HG03139 (cell line): ENCODE results near the gene ILKAP.

ENCODE experiments used
- ATAC-seq: cut with Tn5 transposase; IDR thresholded peaks from one replicate; pipeline ENCODE4 v1.9.1; 2021; ENCODE audit not compliant: unreplicated experiment

ILKAP gene, protein sequence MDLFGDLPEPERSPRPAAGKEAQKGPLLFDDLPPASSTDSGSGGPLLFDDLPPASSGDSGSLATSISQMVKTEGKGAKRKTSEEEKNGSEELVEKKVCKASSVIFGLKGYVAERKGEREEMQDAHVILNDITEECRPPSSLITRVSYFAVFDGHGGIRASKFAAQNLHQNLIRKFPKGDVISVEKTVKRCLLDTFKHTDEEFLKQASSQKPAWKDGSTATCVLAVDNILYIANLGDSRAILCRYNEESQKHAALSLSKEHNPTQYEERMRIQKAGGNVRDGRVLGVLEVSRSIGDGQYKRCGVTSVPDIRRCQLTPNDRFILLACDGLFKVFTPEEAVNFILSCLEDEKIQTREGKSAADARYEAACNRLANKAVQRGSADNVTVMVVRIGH

DNA sequence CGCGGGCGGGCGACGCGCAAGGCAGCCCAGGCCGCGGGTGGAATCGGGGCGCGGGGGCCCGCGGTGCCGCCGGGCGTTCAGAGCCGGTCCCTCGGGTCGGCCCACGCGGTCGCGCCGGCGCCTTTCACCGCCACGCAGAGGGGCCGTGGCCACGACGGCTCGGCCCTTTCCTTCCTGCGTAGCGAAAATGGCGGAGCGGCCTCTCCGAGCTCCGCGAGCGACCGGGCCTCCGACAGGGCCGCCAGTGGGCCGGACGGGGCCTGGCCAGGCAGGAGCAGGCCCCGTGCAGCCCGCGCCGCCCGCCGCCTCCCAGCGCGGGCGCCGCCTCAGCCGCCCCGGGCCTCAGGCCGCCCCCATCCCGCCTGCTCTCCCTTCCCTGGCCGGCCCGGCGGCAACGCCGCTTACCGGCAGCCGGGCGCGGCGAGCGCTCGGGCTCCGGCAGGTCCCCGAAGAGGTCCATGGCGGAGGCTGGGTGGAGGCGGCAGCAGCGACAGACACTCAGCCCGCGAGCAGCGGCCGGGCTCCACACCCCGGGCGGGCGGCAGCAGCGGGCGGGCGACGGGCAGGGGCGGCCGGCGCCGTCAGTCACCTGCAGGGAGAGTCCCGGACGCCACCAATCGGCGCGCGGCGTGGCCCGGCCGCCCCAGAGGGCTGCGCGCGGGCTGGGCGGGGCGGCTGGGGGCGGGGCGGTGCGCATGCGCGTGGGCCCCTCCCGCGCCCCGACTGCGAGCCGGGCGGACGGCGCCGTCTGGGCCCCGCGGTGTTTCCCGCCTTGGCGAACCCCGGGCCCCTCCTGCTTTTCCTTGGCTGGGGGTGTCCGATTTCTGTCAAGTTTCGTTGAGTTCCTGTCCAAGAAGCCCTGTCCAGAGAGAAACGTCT, at the start of gene ILKAP:
ILKAP (minus strand) TSS at position 602 of the 879 bp plus-strand sequence; CDS start at position 460, 142 bp downstream.
- peak; percentile 93 for ATAC-seq

DNA sequence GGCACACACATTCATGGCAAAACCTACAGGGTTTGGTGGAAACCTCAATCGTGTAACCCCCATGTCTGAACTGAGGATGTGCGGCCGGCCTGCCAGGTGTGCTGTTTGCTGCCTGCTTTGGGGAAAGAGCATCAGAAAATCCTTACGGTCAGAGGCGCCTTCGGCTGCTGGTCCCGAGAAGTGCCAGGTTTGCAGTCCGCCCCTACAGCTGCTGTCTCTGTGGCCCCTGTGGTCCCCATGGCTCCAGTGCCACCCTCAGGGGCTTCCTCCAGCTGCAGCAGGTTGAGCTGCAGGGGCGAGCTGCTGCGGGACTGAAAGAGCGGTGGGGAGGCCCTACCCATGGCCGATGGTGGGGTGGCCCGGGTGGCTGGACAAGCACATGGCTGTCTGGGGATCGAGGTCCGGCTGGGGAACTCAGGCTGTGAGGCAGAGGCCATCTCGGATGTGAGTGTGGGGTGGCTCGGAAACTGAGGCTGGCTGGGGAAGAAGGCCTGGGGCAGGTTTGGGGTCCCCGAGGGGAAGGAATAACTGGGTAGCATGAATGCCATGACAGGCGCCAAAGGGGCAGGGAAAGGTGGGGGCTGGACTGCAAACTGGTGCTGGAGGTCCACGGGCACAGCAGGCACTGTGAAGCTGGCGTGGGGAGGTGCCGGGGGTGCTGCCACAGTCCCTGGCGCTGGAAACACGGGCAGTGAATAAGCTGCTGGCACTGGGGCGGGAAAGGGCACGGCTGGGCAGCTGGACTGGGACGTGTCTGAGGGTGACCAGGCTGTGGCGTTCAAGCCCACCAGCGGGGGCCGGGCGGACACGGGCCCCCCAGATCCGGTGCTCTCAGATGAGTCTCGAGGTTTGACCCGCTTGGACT, 49.5 kb upstream of the ILKAP start:
- no peak for ATAC-seq

DNA sequence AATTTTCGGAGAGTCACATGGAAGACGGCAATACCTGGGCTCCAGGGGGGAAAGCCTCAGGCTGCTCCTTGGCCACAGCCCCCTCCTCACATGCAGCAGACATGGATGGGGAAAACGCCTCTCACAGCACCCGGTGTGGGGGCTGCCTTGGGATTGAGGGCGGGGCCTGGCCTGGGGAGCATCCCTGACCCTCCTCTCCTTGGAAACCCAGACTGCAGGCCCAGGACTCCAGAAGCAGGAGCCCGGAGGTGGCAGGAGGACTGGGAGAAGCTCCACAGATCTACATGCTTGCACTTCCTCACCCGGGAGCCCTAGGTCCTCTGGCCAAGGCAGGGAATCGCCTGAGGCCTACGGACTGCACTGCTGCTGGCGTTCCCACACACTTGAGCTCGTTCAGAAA, 48.5 kb upstream of the ILKAP start:
- ATAC-seq = no peak

DNA sequence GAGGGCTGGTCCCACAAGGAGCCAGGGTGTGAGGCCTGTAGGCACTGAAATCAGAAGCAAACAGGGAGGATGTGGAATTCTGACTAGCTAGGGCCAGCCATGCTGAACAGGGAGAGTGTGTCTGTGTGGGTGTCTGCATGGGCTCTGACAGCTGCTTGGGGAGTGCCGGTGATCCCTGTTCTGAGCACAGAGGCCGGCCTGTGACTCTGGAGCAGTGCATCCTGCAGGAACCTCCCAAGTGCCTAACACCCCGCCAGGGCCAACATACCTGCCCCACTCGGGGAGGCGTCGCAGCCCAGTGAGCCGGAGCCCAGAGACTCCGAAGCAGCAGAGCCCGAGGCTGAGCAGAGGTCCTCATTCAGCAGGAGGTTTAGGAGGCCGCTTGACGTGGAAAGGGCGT, 47.8 kb upstream of the ILKAP start:
- ATAC-seq = no peak

DNA sequence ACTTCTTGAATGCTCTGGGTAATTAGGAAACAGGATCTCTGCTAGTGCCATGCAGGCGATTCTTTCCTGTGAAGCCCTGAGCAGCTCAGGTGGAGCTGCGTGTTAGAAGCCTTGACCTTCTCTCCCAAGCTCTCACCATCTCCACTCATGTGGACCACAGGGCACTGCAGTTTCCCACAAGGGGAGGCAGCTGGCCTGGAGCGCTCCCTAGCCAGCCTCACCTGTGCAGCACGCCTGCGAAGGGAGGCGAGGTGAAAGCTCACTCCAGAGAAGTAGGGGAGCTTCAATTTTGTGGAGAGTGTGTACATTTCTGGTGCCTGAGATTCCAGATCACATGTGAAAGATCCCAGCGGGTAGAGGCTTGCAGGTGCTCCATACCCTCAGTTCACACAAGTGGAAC, 47.4 kb upstream of the ILKAP start:
- no peak for ATAC-seq

DNA sequence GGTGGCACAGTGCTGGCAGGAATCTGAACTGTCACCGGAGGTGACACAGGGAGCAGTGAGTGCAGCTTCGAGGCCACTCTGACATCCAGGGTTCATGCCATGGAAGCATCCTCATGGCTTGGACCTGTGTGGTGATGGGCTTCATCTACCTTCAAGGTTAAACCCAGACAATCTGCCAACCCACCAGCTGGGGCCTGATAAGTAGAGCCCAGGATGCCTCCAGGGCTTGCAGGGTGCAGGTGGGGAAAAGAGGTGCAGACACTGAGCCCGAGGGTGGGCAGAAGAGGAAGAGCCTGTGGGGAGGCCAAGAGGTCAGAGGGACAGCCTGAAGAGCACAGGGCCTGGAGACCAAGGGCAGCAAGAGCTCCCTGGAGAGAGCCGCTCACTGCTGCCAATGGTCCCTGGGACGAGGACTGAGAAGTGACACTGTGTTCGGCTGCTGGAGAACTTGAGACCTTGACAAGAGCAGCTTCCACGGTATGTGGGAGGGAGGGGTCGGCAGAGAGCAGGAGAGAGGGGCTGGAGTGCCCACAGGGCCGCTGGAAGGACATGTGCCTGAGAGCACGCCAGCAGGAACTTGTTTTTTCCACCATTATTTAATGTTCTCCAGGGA, 44.5 kb upstream of the ILKAP start:
- no peak for ATAC-seq

DNA sequence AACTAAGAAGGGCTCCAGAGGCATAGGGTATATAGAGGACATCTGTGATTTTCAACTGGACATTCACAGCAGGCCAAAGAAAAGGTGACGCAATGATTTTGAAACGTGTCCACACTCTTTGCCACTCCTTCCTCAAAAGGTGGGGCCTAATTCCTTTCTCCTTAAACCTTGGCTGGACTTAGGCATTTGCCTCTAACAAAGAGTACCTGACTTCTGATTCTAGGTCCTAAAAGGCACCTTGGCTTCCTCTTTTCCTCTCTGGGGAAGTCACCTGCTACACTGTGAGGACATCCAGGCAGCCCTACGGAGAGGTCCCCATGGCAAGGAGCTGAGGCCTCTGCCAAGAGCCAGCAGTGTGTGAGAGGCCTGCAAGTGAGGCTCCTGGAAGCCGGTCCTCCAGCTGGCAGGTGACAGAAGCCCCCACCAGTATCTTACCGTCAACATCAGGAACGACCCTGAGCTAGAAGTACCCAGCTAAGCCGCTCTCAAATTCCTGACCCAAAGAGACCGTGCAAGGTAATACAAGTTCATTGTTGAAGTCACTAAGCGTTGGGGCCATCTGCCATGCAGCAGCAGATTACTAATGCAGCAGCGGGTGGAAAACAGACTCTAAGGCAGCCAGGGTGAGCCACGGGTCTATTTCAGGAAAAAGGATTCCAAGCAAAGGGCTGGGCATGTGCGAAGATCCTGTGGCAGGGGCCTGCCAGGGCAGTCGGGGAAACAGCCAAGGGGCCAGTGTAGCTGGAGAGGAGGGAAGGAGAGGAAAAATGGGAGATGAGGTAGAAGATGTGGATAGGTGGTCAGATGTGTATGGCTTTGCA, 43.7 kb upstream of the ILKAP start:
- no peak for ATAC-seq

DNA sequence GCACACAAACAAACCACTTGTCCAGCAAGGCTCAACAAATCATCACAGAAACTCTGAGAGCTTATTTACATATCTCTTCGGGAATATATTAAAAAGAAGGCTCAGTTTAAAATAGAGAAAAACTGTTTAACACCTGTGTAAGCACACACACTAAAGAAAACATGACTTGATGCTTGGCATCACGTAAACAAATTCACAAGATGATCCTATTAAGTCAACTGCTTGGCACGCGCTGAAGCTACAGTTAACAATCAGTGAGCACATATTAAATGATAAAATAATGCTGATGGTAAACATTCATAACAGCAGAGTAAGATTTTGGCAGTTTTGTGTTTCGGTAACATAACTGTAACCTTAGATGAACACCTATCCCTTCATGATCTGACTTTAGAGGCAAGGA, 40.7 kb upstream of the ILKAP start:
- no peak for ATAC-seq

DNA sequence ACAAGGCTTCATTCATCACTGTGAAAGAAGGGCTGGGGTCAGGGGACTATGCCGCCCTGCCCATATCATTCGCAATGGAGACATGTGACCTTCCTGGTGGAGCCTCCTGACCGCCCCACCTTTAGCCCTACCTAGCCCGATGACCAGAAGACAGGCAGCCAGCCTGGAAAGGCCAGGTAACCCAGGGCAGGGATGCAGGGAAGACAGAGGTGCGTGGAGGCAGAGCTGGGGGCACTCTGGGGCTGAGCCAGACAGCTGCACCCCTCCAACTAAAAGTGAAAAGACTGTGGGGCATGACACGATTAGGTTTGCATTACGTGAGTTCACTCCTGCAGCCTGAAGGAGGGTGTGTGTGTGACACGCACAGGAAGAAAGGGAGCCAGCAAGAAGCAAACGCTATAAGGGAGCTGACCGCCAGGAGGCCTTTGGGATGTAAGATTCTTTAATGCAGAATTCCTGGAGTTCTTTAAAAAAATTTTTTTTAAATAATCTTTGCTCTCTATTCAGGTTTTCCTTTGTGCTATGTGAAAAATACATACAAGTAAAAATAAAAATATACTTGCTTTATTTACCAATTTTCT, 40.1 kb upstream of the ILKAP start:
- no peak for ATAC-seq

DNA sequence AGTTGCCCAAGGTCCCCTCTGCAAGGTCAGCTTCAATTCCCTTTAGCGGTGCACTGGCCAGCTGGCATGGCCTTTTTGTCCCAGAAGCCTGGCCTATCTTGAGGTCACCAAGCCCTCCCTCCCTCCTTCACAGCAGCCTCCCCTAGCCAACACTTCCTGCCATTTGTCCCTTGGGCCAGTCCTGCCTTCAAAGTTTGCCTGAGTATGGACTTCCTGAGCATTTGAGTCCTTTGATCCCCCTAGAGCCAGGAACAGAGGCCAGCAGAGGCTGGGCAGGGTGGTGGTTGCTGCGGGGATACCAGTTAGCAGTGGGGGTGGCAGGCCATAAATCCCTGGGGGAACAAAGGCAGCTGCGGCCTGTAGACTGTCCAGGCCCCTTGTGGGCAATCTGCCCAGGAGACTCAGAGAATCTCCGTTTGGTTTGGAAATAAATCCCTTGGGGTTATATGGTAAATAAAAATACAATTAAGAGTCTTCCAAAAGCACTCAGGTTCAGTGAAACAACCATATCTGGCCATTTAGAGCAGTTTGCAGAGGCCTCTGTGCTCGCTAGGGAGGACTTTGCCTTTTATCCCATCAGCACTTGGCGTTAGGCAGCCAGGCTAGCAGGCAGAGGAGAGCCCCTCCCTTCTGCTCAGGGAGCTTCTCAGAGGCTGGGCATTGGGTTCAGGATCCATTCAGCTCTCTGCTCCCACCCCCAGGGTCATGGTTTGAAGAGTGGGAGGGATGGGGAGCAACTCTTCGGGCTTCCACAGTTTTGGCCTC, 39.4 kb upstream of the ILKAP start:
- no peak for ATAC-seq

DNA sequence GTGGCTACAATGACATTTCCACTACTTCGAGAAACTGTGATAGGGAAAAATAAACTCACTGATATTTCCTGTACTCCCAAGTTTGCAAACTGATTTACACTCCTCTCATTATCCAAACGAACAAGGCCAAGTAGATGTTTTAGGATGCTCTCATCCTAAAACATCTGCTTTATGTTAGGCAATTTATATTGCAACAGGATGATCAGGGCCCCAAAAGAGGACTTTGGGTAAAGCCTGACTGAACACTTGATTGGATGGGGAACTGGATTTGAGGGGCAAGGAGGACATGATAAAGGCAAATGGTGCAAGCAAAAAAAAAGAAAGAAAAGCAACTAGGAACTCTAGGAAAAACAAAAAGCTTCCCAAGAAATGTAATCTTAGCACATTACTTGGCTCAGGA, 38.5 kb upstream of the ILKAP start:
- ATAC-seq = no peak

DNA sequence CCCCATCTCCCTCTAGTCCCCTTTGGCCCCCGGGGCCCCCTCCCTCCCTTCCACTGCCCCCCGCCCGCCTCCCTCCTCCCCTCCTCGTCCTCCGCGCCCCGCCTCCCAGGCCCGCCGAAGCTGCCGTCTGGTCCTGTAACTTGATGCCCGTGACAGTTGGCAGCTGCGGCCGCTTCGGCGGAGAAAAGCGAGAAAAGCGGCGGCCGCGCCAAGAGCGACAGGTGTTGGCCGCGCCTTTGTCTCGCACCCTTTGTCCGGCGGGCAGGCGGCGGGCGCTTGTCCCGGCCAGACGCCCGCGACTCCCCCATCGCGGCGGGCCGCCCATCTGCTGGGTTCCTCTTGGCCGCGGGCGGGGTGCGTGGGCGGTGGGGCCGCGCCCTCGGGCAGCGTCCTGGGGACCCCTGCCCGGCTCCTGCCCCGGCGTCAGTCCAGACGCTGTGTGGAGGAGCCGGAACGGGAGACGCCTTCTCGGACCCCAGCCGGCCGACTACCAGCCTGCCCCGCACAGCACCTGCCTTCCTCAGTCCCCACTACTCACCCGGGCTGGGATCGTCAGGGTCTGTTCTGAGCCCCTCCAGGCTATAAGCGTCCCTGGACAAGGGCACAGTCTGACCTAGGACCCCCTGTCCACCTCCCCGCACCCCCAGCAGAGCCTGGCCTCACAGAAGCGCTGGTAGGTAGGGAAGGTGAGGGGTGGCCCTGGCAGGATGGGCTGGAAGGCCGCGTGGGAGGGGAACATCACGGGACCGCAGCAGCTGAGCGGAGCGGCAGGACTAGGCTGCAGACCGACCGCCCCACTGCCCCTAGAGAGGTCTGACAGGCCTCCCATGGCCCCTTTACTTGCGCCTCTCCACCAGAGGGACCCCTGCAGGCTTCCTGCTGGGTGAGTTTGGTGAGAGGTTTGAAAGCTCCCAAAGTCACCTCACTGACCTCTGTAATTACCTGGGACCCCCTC, 37.5 kb upstream of the ILKAP start:
- ATAC-seq = no peak

DNA sequence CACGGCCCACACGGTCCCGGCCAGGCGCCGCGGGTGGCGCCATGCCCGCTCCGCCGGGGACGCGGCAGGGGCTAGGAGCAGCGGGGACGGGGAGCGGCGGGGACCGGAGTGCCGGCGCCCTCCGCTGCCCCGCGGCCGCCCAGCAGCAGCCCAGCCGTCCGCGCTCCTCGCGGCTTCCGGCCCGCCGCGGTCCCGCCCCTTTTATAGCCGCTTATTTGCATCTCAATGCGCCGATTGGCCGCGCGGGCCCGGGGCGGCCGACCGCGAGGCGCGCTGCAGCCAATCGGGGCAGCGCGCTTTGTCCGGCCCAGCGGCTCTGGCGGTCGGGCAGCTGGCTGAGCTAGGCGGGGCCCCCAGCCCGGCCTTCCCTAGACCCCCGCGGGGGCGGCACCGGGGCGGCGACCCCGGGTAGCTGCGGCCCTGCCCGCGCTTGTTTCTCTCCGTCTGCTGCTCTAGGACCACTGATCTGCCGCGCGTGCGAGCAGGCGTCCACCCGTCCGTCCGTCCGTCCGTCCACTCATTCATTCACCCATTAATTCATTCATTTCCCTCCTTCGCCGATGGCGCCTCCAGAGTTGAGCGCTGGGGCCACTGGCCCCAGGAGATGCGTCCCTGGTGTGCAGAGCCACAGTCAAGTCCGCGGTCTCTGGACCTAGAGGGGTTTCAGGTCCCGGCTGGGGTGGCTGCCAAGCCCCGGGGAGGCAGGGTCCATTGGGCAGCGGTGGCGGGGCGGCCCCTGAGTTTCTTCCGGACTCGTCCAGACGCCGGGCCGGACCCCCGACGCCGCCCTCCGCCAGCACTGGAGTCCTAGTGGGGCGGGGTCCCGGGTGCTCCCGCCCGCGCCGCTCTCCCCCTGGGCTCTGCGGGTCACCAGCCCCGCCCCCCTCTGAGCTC, 36.6 kb upstream of the ILKAP start, which contains the start of gene HES6:
HES6 (minus strand) TSS at position 176 of the 894 bp plus-strand sequence; CDS start at position 43, 133 bp downstream.
- ATAC-seq = peak; percentile 83

DNA sequence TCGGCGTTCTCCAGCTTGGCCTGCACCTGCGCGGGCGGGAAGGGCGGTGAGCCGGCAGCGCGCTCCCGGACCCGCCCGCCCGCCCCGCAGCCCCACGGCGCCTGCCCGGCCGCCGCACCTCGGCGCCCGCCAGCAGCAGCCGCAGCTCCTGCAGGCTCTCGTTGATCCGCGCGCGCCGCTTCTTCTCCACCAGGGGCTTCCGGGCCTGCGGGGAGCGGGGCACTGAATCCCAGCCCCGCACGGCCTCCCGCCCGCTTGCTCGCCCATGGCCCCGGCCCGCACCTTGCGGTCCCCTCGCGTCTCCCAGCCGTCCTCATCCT, 36.0 kb upstream of the ILKAP start:
- peak; percentile 14 for ATAC-seq

DNA sequence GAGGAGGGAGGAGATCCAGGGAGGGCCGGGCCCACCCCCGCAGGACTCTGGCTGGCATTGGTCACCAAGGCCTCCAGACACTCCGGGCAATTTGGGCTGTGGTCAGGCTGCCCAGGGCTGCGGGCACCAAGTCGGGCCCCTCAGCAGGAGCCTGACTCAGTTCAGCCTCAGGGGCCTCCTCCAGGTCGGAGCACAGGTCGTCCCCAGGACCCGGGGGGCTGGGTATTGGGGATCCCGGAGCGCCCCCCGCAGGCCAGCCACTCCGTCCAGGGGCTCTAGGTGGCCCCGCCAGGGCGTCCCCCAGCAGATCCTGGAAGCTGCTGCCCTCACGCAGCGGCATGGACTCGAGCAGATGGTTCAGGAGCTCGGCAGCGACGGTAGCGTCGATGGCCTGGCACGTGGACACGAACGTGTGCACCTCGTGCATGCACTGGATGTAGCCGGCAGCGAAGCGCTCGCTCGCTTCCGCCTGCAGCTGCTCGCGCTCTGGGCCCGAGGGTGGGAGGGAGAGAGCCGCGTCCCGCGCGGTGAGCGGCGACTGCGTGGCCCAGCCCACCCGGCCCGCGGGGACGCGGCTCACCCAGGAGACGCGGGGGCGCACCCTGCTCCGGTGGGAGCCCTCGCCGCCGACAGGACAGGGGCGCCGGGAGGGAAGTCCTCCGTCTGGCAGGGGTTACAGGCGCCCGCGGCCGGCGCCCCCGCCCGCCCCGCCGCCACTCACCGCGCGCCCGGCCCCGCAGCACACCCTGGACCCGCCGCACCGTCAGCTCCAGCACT, 35.5 kb upstream of the ILKAP start:
- peak; percentile 18 for ATAC-seq

DNA sequence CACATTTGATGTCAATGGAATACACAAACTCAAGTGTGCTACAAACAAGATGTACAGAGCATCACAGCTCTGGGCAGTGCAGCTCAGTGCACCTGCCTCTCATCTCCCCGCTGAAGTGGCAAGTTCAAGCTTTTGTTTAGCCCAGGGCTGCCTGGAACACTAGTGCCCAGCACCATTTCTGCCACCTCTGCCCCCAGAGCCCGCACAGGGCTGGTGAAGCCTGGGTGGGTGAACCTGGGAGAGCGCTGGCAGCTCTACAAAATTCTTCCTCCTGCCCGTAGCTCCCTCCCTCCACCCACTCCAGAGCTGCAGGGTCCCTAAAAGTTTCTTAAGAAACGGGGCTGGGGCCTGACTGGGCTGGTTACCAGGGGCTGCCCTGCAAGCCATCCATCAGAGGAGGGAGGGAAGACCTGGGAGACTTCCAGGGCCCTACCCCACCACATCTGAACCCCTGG, 34.8 kb upstream of the ILKAP start:
- no peak for ATAC-seq
